ENCODE results near the gene SPCS2.

DNA sequence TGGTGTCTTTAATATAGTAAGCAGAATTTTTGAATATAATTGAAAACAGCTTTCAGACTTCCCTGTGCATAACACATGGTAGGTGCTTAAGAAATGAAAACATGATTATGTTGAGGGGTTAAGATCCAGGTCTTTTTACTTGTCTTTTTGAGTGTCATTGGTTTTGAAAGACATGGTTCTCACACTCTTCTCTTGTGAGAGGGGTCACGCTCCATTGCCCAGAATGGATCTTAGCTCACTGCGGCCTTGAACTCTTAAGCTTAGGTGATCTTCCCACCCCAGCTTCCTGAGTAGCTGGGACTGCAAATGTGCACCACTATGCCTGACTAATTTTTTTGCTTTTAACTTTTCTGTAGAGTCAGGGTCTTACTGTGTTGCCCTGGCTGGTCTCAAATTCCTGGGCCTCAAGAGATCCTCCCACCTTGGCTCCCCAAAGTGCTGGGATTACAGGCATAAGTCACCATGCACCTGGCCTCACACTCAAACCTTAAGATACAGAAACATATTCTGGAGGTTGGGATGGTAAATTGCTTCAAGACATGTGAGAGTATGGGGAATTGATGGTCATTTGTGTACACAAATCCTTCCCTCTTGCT is 1.4 kb downstream of the SPCS2 start:
- TF ChIP-seq, protein P1, sequence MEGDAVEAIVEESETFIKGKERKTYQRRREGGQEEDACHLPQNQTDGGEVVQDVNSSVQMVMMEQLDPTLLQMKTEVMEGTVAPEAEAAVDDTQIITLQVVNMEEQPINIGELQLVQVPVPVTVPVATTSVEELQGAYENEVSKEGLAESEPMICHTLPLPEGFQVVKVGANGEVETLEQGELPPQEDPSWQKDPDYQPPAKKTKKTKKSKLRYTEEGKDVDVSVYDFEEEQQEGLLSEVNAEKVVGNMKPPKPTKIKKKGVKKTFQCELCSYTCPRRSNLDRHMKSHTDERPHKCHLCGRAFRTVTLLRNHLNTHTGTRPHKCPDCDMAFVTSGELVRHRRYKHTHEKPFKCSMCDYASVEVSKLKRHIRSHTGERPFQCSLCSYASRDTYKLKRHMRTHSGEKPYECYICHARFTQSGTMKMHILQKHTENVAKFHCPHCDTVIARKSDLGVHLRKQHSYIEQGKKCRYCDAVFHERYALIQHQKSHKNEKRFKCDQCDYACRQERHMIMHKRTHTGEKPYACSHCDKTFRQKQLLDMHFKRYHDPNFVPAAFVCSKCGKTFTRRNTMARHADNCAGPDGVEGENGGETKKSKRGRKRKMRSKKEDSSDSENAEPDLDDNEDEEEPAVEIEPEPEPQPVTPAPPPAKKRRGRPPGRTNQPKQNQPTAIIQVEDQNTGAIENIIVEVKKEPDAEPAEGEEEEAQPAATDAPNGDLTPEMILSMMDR (conservative IDR thresholded peaks at IDR 0.05), result no peak
- no peak for TF ChIP-seq ZFX (IDR thresholded peaks at IDR 0.05)
